DMS 273 (cell line): ENCODE data around the gene PDE4B.

Experiments
- DNase-seq: peaks from one replicate; lab custom pipeline; 2025; ENCODE audit not compliant: unreplicated experiment; lab: John Stamatoyannopoulos, UW

PDE4B gene

GRCh38 chr1:65880611-65881010 is 87.9 kb downstream of the PDE4B start:
- no peak for DNase-seq

- DNase-seq = no peak
These were observed 88.4 kb downstream of the PDE4B start for GRCh38 chr1:65881067-65881594.

- no peak for DNase-seq
These were observed 89.4 kb downstream of the PDE4B start for GRCh38 chr1:65882076-65882475.

- no peak for DNase-seq
These were observed 96.7 kb downstream of the PDE4B start for GRCh38 chr1:65889441-65889840.

- DNase-seq = no peak
These were observed 97.6 kb downstream of the PDE4B start for GRCh38 chr1:65890201-65890843.

GRCh38 chr1:65894738-65895605 is 102.3 kb downstream of the PDE4B start:
- no peak for DNase-seq

GRCh38 chr1:65896721-65897120 is 104.0 kb downstream of the PDE4B start:
- DNase-seq = no peak

GRCh38 chr1:65897485-65897884 is 104.8 kb downstream of the PDE4B start:
- DNase-seq = no peak

GRCh38 chr1:65904681-65905083 is 112.0 kb downstream of the PDE4B start:
- DNase-seq = no peak

GRCh38 chr1:65910432-65910831 is 117.7 kb downstream of the PDE4B start:
- no peak for DNase-seq

GRCh38 chr1:65911679-65912078 is 119.0 kb downstream of the PDE4B start:
- DNase-seq = peak; percentile 39

- DNase-seq = no peak
These were observed 125.9 kb downstream of the PDE4B start for GRCh38 chr1:65918564-65918963.

- DNase-seq = no peak
These were observed 128.8 kb downstream of the PDE4B start for GRCh38 chr1:65921446-65921845.

GRCh38 chr1:65924471-65924870 is 131.8 kb downstream of the PDE4B start:
- DNase-seq = no peak

- DNase-seq = no peak
These were observed 145.8 kb downstream of the PDE4B start for GRCh38 chr1:65938506-65938905.

- DNase-seq = no peak
These were observed 146.5 kb downstream of the PDE4B start for GRCh38 chr1:65939191-65939590.

- no peak for DNase-seq
These were observed 146.9 kb downstream of the PDE4B start for GRCh38 chr1:65939636-65940035.

GRCh38 chr1:65940126-65940525 is 147.4 kb downstream of the PDE4B start:
- DNase-seq = no peak

- DNase-seq = no peak
These were observed 149.8 kb downstream of the PDE4B start for GRCh38 chr1:65942476-65942875.

- no peak for DNase-seq
These were observed 153.7 kb downstream of the PDE4B start for GRCh38 chr1:65946376-65946775.

GRCh38 chr1:65946960-65947359 is 154.3 kb downstream of the PDE4B start:
- DNase-seq = no peak

- peak; percentile 45 for DNase-seq
These were observed 156.0 kb downstream of the PDE4B start for GRCh38 chr1:65948609-65949229.
